ENCODE data around the gene SCUBE2.

DNA sequence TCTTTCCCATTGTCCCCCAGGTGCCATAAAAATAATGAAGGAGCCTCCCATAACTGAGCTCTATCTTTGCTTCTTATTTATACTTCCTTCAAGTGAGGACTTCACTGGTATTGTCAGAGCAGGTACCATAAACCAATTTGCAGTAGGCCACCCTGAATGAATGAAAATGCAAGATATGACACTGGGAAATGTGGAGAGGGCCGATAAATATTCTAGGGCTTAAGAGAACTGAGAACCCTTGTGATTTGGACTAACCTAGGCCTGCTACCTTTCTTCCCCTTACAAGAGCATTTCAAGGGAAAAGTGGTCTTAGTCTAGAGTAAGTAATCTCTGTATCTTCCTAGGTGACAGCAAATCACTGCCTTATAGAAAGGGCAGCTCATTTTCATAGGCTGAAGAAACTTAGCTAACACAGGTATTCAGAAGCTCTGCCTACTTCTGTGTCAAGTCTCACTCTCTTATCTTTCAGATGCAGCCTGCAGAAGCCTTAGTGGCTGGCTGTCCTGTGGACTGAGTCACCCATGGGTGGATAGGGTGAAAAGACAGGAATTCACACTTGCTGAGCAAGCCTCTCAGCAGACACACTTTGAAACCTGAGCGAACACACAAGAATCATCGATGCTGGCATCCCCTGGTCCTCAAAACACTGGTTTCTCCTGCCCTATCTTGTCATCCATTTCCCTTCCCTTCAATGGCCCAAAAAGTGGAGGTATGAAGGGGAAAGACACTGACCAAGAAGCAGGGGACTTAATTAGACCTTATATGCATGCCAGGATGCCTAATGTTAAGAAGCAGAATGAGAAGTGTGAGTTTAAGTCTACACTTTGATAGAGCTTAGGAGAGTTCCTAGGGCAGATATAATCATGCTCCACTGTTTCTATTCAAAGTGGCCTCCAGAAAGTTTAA is 102.8 kb downstream of the SCUBE2 start:
- TF ChIP-seq, protein P1, sequence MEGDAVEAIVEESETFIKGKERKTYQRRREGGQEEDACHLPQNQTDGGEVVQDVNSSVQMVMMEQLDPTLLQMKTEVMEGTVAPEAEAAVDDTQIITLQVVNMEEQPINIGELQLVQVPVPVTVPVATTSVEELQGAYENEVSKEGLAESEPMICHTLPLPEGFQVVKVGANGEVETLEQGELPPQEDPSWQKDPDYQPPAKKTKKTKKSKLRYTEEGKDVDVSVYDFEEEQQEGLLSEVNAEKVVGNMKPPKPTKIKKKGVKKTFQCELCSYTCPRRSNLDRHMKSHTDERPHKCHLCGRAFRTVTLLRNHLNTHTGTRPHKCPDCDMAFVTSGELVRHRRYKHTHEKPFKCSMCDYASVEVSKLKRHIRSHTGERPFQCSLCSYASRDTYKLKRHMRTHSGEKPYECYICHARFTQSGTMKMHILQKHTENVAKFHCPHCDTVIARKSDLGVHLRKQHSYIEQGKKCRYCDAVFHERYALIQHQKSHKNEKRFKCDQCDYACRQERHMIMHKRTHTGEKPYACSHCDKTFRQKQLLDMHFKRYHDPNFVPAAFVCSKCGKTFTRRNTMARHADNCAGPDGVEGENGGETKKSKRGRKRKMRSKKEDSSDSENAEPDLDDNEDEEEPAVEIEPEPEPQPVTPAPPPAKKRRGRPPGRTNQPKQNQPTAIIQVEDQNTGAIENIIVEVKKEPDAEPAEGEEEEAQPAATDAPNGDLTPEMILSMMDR (IDR thresholded peaks at IDR 0.05): no peak
- TF ChIP-seq POLR2A (IDR thresholded peaks at IDR 0.05): no peak

Data from testis (tissue), 2 donors.